Fibroblast of lung (primary cell): ENCODE data around the gene RNFT1. TPM values are rescaled to one million over a fixed set of nuclear protein-coding genes. Genes with fewer than 3 reads are reported as not detected.
A peak's percentile ranks its signal among the peaks of the same experiment; 100 is the strongest.
"Not testable (repeated sequence)": the region's sequence is repeated elsewhere in the genome, so short reads cannot be mapped to it uniquely, and the experiment has no call there.

Source experiments
- DNase-seq, 2 donors: peaks; one replicate each; pipeline versions ENCODE4 v3.0.0 to v3.0.0-alpha.2; 2010; ENCODE audit warnings: low read depth in 2 of 2
- H2AFZ ChIP-seq: 2 replicates; pipeline ENCODE4 v1.5.1; 2012; ENCODE audit warnings: low read length, control low read depth, inconsistent platforms
- H3K27ac ChIP-seq: 2 replicates; pipeline ENCODE4 v1.5.1; 2011; ENCODE audit warnings: low read length, control low read depth; ENCODE audit not compliant: insufficient read depth
- H3K27me3 ChIP-seq: 2 replicates; pipeline ENCODE4 v1.5.1; 2011; ENCODE audit warnings: mild to moderate bottlenecking, low read length; ENCODE audit not compliant: control insufficient read depth, insufficient read depth
- H3K36me3 ChIP-seq: 2 replicates; pipeline ENCODE4 v1.5.1; 2011; ENCODE audit warnings: low read length; ENCODE audit not compliant: control insufficient read depth, insufficient read depth
- H3K4me1 ChIP-seq: 2 replicates; pipeline ENCODE4 v1.5.1; 2011; ENCODE audit warnings: low read length; ENCODE audit not compliant: control insufficient read depth, insufficient read depth; ENCODE audit errors: extremely low read depth
- H3K4me2 ChIP-seq: 2 replicates; pipeline ENCODE4 v1.5.1; 2011; ENCODE audit warnings: low read length, control low read depth; ENCODE audit not compliant: insufficient read depth; ENCODE audit errors: extremely low read depth
- H3K4me3 ChIP-seq, 4 experiments: fragments of 200-600 bp in 1 of 4; sonication (generic) in 1 of 4; replicated peaks in 1 of 4; 2 replicates each; pipeline ENCODE4 v1.5.1; 2011 to 2016; ENCODE audit warnings: low read length in 4 of 4, low read depth in 3 of 4, mild to moderate bottlenecking in 3 of 4, control low read depth in 2 of 4, inconsistent platforms in 1 of 4, mixed read lengths in 1 of 4; ENCODE audit not compliant: insufficient read depth in 1 of 4; ENCODE audit errors: control extremely low read depth in 1 of 4
- H3K79me2 ChIP-seq: 2 replicates; pipeline ENCODE4 v1.5.1; 2012; ENCODE audit warnings: mild to moderate bottlenecking, low read length, inconsistent platforms; ENCODE audit not compliant: control insufficient read depth, insufficient read depth
- H3K9ac ChIP-seq: 2 replicates; pipeline ENCODE4 v1.5.1; 2011; ENCODE audit warnings: mild to moderate bottlenecking, low read length, control low read depth; ENCODE audit not compliant: insufficient read depth
- H3K9me3 ChIP-seq: 2 replicates; pipeline ENCODE4 v1.5.1; 2012; ENCODE audit warnings: low read depth, low read length; ENCODE audit not compliant: control insufficient read depth, insufficient read depth
- H4K20me1 ChIP-seq: 2 replicates; pipeline ENCODE4 v1.5.1; 2011; ENCODE audit warnings: low read length; ENCODE audit not compliant: control insufficient read depth, insufficient read depth; ENCODE audit errors: extremely low read depth
- EZH2 ChIP-seq: IDR thresholded peaks from 2 replicates; pipeline ENCODE4 v1.5.1; 2012; ENCODE audit warnings: low read length, control low read depth, mild to moderate bottlenecking; ENCODE audit errors: missing control alignments
- polyA minus RNA-seq: library from RNA; depleted of rRNA, polyadenylated mRNA; stranded (reverse); fragments of >200 nt; gene quantifications from 2 replicates; pipeline ENCODE4 v1.2.3, GENCODE V29; 2011; ENCODE audit warnings: low replicate concordance
- polyA plus RNA-seq, 2 donors: library from polyadenylated mRNA; depleted of rRNA in 1 of 2; stranded (reverse) in 1 of 2; unstranded in 1 of 2; fragments of >200 nt; gene quantifications; 2 replicates each; pipeline ENCODE4 v1.2.1, GENCODE V29; 2011 to 2012; ENCODE audit warnings: missing spikeins in 1 of 2
- total RNA-seq: library from RNA; depleted of rRNA; stranded (reverse); fragments of >200 nt; gene quantifications from 2 replicates; pipeline ENCODE4 v1.2.1, GENCODE V29; 2014
- TF ChIP-seq, protein P1 (sequence below), 2 donors: IDR thresholded peaks in 1 of 2; conservative IDR thresholded peaks in 1 of 2; 1 replicate in 1 of 2; 2 replicates in 1 of 2; pipeline ENCODE4 v1.5.1; 2011 to 2012; ENCODE audit warnings: low read length in 2 of 2, control low read depth in 1 of 2, inconsistent platforms in 1 of 2, low read depth in 1 of 2, mild to moderate bottlenecking in 1 of 2

Gene RNFT1, protein sequence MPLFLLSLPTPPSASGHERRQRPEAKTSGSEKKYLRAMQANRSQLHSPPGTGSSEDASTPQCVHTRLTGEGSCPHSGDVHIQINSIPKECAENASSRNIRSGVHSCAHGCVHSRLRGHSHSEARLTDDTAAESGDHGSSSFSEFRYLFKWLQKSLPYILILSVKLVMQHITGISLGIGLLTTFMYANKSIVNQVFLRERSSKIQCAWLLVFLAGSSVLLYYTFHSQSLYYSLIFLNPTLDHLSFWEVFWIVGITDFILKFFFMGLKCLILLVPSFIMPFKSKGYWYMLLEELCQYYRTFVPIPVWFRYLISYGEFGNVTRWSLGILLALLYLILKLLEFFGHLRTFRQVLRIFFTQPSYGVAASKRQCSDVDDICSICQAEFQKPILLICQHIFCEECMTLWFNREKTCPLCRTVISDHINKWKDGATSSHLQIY
- total RNA-seq (13.4 and 13.9 TPM in 2 replicates), polyA plus RNA-seq (12.2 and 14.8 TPM in 2 replicates), polyA minus RNA-seq (3.7 and 8.0 TPM in 2 replicates)
- 6.8 and 9.6 TPM in 2 replicates for polyA plus RNA-seq (2012)

DNA sequence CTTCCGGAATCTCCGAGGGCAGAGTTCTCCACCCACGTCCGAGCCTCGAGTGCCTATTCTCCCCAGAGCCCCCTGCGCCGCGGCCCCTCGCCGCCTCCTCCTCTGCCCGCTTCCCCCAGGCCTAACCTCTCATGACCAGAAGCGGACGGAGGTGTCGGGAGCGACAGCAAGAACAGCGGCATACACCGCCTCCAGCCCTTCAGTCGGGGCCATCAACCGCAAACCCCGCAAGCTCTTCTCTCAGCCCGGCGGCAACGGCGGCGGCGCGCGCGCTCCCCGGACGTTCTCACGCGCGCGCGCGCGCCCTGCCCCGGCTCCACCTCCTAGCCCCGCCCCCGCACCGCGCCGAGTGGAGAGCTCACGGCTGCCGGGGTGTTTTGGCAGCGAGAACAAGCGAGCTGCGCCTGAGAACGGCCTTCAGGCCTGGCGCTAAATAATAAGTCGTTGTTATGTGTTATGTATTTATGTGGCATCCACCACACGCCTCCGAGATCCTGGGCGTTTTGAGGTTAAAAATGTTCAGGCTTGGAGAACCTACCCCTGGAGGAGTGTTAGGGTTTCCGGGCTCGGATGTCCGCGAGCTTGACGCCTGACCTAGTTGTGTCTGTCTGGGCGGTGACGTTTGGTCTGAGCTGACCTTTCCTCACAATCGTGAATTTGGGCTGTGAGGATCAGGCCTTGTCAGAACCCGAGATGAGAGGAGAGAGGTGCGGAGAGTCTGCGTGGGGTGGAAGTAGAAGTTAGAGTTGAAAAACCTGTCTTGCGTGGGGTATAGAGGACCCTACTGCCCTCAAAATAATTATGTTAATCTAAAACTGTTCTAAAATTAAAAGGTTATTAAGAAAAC lies at the start of gene RNFT1:
Gene RNFT1, minus strand, starts transcription at position 259 of the 847 bp plus-strand sequence. Its CDS starts 77 bp downstream, at position 182.
- H3K27me3 ChIP-seq: no peaks in the 10 kb centered on the region
- H3K36me3 ChIP-seq: no peaks in the 10 kb centered on the region
- H3K27ac ChIP-seq: peak within 1 kb of the TSS; percentile 80
- H3K4me3 ChIP-seq: peak within 1 kb of the TSS; percentile 72 to 96 (median 92)
- H3K9me3 ChIP-seq: no peaks in the 10 kb centered on the region
- H3K4me1 ChIP-seq: peaks cover 6% of the 10 kb centered on the region
- DNase-seq: peak; percentile 79 to 81
- peak within 1 kb of the TSS; percentile 99 for H2AFZ ChIP-seq
- TF ChIP-seq, protein P1, sequence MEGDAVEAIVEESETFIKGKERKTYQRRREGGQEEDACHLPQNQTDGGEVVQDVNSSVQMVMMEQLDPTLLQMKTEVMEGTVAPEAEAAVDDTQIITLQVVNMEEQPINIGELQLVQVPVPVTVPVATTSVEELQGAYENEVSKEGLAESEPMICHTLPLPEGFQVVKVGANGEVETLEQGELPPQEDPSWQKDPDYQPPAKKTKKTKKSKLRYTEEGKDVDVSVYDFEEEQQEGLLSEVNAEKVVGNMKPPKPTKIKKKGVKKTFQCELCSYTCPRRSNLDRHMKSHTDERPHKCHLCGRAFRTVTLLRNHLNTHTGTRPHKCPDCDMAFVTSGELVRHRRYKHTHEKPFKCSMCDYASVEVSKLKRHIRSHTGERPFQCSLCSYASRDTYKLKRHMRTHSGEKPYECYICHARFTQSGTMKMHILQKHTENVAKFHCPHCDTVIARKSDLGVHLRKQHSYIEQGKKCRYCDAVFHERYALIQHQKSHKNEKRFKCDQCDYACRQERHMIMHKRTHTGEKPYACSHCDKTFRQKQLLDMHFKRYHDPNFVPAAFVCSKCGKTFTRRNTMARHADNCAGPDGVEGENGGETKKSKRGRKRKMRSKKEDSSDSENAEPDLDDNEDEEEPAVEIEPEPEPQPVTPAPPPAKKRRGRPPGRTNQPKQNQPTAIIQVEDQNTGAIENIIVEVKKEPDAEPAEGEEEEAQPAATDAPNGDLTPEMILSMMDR (conservative IDR thresholded peaks at IDR 0.05 in 1 of 2, IDR thresholded peaks at IDR 0.05 in 1 of 2; ENCODE audit: low read depth in 1 of 2, low read length in 2 of 2): no peak
- TF ChIP-seq EZH2: no peak
- no peaks in the 10 kb centered on the region for H4K20me1 ChIP-seq
- H3K4me2 ChIP-seq: peak within 1 kb of the TSS; percentile 99
- H3K79me2 ChIP-seq: no peaks in the 10 kb centered on the region
- peak within 1 kb of the TSS; percentile 83 for H3K9ac ChIP-seq

DNA sequence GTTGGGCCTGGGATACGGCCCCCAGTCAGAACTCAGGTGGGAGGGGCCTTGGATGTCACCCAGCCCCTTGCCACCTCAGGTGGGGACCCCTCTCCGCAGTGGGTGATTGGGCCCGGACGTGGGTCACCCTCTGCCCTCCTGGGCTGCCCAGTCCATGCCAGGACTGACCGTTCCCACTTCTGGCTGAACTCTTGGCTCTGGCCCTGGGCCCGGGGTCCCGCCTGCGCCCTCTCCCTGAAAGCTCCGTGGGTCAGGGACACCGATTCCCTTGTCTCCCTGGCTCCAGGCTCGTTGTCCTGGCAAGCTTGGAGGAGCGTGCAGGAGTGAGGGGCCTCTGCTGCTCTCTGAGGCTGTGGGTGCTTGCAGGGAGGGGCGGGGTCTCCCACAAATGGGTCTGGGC lies 44.8 kb upstream of the RNFT1 start:
- not testable (repeated sequence) for H2AFZ ChIP-seq, H3K9ac ChIP-seq, H4K20me1 ChIP-seq, DNase-seq, H3K27ac ChIP-seq, H3K4me1 ChIP-seq, H3K36me3 ChIP-seq, H3K9me3 ChIP-seq, H3K79me2 ChIP-seq, H3K4me3 ChIP-seq, H3K27me3 ChIP-seq, H3K4me2 ChIP-seq

DNA sequence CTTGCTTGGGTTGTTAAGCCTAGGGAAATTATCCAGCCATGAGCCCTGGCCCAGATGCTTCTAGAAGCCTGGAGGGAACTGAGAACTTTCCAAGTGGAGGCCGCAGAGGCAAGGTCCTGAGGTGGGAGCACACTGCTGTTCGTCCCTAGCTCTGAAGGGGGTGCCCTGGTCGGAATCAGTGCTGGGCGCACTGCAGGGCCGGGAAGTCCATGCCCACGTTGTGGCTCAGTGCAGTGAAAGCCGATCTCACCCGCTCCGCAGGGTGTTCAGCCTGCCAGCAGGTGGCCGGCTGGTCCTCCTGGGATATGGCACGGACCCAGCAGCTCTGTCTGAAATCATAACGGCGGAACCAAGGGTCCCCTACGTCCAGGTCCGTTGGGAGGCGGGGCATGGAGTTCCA lies 43.8 kb upstream of the RNFT1 start:
- H3K79me2 ChIP-seq, H4K20me1 ChIP-seq, H2AFZ ChIP-seq, H3K9ac ChIP-seq, H3K27me3 ChIP-seq, DNase-seq, H3K9me3 ChIP-seq, H3K4me2 ChIP-seq, H3K4me1 ChIP-seq, H3K27ac ChIP-seq, H3K36me3 ChIP-seq, H3K4me3 ChIP-seq: not testable (repeated sequence)
